Esophagus squamous epithelium (tissue), 4 donors: ENCODE results near the gene CLBA1.

Source experiments
- POLR2A ChIP-seq, 4 donors: fragments of 450-650 bp; IDR thresholded peaks; one replicate each; pipeline ENCODE4 v1.6.1; 2017; ENCODE audit warnings: antibody characterized with exemption in 4 of 4, mild to moderate bottlenecking in 4 of 4, moderate library complexity in 3 of 4
- TF ChIP-seq, protein P1 (sequence below), 6 experiments: fragments of 450-650 bp in 4 of 6; fragments of 200-600 bp in 2 of 6; sonication (generic) in 2 of 6; IDR thresholded peaks; one replicate each; pipeline ENCODE4 v1.5.1; 2016 to 2019; ENCODE audit warnings: antibody characterized with exemption in 6 of 6, mild to moderate bottlenecking in 4 of 6, moderate library complexity in 4 of 6

DNA sequence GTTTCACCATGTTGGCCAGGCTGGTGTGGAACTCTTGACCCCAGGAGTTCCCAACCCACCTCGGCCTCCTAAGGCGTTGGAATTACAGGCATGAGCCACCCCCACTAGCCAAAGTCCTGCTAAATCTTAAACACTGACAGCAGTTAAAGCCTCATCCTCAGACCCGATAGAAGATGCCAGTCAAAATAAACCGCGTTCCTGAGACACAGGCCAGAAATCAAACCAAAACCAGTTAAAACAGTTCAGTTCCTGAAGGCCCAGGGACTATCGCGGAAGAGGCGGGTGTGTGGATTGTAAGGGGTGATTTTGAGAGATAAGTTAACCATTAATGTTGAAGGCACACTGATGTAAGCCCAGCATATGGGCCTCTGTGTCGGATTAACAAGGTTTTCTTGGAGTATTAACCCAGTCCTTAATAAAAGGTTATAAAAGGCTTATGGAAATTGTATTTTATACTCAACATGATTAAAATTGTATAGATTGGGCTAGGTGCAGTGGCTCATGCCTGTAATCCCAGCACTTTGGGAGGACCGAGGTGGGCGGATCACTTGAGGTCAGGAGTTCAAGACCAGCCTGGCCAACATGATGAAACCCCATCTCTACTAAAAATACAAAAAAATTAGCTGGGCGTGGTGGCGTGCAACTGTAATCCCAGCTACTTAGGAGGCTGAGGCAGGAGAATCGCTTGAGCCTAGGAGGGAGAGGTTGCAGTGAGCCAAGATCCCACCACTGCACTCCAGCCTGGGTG, 54.0 kb downstream of the CLBA1 start:
- TF ChIP-seq, protein P1, sequence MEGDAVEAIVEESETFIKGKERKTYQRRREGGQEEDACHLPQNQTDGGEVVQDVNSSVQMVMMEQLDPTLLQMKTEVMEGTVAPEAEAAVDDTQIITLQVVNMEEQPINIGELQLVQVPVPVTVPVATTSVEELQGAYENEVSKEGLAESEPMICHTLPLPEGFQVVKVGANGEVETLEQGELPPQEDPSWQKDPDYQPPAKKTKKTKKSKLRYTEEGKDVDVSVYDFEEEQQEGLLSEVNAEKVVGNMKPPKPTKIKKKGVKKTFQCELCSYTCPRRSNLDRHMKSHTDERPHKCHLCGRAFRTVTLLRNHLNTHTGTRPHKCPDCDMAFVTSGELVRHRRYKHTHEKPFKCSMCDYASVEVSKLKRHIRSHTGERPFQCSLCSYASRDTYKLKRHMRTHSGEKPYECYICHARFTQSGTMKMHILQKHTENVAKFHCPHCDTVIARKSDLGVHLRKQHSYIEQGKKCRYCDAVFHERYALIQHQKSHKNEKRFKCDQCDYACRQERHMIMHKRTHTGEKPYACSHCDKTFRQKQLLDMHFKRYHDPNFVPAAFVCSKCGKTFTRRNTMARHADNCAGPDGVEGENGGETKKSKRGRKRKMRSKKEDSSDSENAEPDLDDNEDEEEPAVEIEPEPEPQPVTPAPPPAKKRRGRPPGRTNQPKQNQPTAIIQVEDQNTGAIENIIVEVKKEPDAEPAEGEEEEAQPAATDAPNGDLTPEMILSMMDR (IDR thresholded peaks at IDR 0.05), result no peak
- no peak for TF ChIP-seq POLR2A (IDR thresholded peaks at IDR 0.05)
